ENCODE results near the gene PDE4B. TPM values are rescaled to one million over a fixed set of nuclear protein-coding genes. Genes with fewer than 3 reads are reported as not detected.

PDE4B gene
- total RNA-seq, 2 donors from 2014 or later = 114 to 132 TPM

DNA sequence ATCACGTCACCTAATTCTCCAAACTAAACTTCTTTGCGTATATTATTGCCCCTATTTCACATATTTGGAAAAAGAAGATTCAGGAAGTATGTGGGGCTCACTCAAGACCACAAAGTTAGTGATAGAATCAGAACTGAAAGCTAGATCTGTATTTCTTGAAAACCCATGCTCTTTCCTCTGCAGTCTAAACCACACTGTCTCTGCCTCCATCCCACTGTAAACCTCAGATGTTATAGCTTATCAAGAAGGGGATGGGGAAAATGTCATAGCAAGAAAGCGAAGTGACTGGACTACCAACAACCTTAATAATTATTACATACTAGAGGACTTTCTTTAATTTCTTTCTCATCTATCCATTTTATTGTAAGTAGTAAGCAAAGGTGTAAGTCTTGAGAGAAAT lies 483.5 kb downstream of the PDE4B start:
- H3K27ac Mint-ChIP-seq = peak overlapping the region; percentile 87
- peak overlapping the region; percentile 83 for H3K4me3 Mint-ChIP-seq
- H3K36me3 Mint-ChIP-seq (ENCODE audit: low read depth) = peaks cover 2% of the 10 kb centered on the region
- DNase-seq (no peak), ATAC-seq (peak; percentile 73)
- no peaks in the 10 kb centered on the region for H3K9me3 ChIP-seq (ENCODE audit: control insufficient read depth, low read length, poor library complexity, severe bottlenecking)
- H3K27me3 Mint-ChIP-seq = no peaks in the 10 kb centered on the region
- peaks cover 72% of the 10 kb centered on the region for H3K4me1 Mint-ChIP-seq

DNA sequence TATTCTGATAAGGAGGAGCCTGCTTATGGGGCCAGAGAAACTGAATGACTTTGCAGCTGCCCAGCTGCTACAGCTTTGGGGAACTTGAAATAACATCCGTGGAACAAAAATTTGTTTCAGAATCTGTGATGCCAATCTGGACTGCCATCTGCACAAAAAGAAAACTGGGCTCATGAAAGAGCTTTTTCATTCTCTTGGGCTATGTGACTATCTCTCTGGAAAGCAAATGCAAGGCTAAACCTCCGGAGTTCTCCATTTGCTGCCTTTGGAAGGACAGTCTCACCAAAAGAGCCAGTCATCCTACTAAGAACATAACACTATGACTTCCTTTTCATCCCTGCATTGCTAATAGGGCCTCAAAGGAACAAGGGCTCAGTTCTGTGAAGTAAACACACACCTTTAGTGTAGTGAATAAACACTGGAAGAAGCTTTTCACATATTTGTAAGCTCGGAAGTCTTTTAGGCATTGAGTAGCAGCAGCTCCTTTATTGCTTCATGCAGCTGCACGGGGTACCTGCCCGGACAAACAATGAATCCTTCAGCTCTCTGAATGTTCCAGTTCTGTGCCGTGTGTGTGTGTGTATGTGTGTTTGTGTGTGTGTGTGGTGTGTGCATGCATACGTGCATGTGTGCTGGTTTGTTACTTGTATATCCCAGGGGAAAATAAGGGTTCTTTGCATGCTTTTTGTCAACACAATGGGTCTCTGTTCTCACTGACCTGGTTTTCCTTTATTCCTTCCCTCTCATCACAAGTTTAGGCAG lies 485.7 kb downstream of the PDE4B start:
- DNase-seq (no peak), ATAC-seq (no peak)
- Mint-ChIP-seq H3K4me3 (peak overlapping the region; percentile 36), H3K27me3 (no peaks in the 10 kb centered on the region), H3K36me3 (ENCODE audit: low read depth) (no peaks in the 10 kb centered on the region), H3K4me1 (peaks cover 58% of the 10 kb centered on the region), H3K27ac (peak overlapping the region; percentile 83)
- no peaks in the 10 kb centered on the region for H3K9me3 ChIP-seq (ENCODE audit: control insufficient read depth, low read length, poor library complexity, severe bottlenecking)

DNA sequence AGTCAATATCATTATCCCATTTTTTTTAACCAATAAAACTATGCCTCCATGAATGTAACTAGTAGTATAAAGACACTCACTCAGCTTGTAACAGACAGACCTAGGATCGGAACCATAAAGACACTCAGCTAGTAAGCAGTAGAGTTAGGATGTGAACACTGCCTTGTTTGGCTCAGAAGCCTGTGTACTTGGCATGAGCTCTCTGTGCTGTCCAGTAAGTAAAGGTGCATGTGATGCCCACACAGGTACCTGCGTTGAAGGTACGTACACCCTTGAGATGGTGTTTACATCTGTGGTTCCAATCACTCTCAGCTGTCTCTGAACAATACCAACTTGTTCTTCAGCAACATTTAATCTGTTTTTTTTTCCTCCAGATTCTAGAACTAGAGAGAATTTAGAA lies 489.1 kb downstream of the PDE4B start:
- Mint-ChIP-seq H3K4me3 (no peak overlapping the region), H3K27me3 (no peaks in the 10 kb centered on the region), H3K4me1 (peaks cover 58% of the 10 kb centered on the region), H3K36me3 (ENCODE audit: low read depth) (no peaks in the 10 kb centered on the region), H3K27ac (peak overlapping the region; percentile 83)
- no peak for DNase-seq
- ATAC-seq = no peak
- no peaks in the 10 kb centered on the region for H3K9me3 ChIP-seq (ENCODE audit: control insufficient read depth, low read length, poor library complexity, severe bottlenecking)

DNA sequence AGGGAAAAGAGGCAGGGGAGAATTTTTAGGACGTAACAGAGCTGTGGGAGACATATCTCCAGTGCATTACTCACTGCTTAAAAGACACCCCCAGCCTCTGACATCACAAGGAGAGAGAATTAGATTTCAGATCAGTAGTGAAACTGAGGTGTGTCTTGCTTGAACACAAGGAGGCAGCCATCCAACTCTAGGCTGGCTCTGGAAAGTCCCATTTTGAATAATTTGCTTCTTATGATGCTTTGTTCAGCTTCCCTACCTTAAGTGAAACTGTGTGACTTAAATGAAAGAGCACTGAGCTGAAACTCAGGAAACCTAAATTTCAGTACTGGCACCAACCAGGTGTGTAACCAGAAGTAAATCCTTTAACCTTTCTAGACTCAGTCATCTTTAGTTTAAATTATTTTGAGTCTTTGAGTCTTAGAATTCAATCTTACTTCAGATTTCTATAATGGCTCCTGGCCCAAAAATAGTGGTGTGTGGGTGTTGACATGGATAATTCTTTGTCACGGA lies 489.7 kb downstream of the PDE4B start:
- DNase-seq (peak in 2 of 3 donors; percentile 36 to 37), ATAC-seq (peak; percentile 96)
- H3K27ac Mint-ChIP-seq = peak overlapping the region; percentile 83
- H3K9me3 ChIP-seq (ENCODE audit: control insufficient read depth, low read length, poor library complexity, severe bottlenecking) = no peaks in the 10 kb centered on the region
- H3K27me3 Mint-ChIP-seq = no peaks in the 10 kb centered on the region
- peaks cover 55% of the 10 kb centered on the region for H3K4me1 Mint-ChIP-seq
- H3K4me3 Mint-ChIP-seq = no peak overlapping the region
- no peaks in the 10 kb centered on the region for H3K36me3 Mint-ChIP-seq (ENCODE audit: low read depth)

DNA sequence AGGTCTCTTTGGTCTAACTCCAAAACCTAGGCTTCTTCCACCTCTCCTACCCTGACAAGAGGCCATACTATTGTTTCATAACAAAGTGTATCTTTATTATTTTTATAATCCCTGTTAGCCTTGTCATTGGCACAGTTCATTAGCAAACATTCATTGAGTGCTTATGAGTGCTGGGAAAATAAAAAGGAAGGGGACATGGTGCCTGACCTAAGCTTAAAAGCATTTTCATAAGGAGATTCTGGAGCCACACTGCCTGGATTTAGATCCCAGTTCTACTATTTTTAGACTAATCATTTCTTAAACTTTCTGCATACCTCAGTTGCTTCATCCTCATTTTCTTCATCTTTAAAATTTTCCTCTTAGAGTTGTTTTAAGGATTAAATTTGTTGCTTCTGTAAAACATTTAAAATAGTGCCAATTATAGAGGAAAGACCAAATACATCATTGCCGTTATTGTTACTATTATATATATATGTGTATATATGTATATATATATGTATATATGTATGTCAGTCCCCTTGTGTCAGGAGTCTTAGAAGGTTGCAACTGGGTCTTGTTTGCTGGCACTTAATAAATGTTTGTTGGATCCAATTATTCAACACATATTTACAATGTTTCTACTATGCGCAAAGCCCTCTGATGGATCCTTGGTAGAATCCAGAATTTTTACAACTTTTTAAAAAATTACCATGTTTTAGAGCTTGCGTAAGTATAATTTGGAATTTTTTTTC lies 490.4 kb downstream of the PDE4B start:
- H3K9me3 ChIP-seq (ENCODE audit: control insufficient read depth, low read length, poor library complexity, severe bottlenecking) = no peaks in the 10 kb centered on the region
- Mint-ChIP-seq H3K27me3 (no peaks in the 10 kb centered on the region), H3K27ac (peak overlapping the region; percentile 83), H3K36me3 (ENCODE audit: low read depth) (no peaks in the 10 kb centered on the region), H3K4me1 (peaks cover 50% of the 10 kb centered on the region), H3K4me3 (no peak overlapping the region)
- no peak for DNase-seq
- ATAC-seq = no peak

DNA sequence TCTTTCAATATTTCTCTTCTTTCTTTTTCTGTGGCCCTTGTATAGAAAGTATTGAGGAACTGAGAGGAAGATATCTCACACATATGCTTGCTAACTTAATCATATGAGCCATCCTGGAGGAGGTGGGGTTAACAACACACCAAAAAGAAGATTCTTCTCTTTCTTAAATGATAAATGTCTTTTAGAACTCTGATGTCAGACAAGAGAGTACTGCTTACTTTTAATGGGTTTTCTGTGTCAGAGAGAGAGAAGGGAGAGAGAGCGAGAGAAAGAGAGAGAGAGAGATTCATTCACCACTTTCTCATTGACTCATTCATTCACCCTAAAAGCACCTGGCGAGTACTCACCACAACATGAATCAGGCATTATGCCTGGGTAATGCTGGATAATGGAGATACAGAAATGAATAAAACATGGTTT lies 490.9 kb downstream of the PDE4B start:
- ATAC-seq (no peak), DNase-seq (no peak)
- H3K27me3 Mint-ChIP-seq = no peaks in the 10 kb centered on the region

DNA sequence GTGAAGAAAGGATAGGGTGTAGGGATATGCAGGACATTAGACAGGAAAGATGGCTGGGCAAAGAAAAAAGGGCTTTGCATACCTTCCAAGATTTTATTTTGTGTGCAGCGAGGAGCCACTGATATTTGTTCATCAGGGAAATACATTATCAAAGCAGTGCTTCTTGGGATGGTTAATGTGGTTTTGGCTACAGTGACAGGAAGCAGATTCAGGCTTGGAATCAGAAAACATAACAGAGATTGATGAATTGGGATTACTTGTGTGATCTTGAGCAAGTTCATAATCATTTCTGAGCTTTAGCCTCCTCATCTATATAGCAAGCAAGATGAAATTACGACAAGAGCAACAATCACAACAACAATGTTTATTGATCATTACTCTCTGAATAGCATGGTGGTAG lies 492.1 kb downstream of the PDE4B start:
- no peak for ATAC-seq
- Mint-ChIP-seq H3K27me3 (no peaks in the 10 kb centered on the region), H3K4me3 (peak overlapping the region; percentile 12), H3K4me1 (peaks cover 35% of the 10 kb centered on the region), H3K36me3 (ENCODE audit: low read depth) (peaks cover 3% of the 10 kb centered on the region), H3K27ac (peak overlapping the region; percentile 83)
- H3K9me3 ChIP-seq (ENCODE audit: control insufficient read depth, low read length, poor library complexity, severe bottlenecking) = no peaks in the 10 kb centered on the region
- no peak for DNase-seq

More for the DNA sequence above, 490.9 kb downstream of the PDE4B start:
- Mint-ChIP-seq H3K27ac (peak overlapping the region; percentile 83), H3K4me3 (peak overlapping the region; percentile 22), H3K4me1 (peaks cover 44% of the 10 kb centered on the region), H3K36me3 (ENCODE audit: low read depth) (no peaks in the 10 kb centered on the region)
- H3K9me3 ChIP-seq (ENCODE audit: control insufficient read depth, low read length, poor library complexity, severe bottlenecking) = no peaks in the 10 kb centered on the region

DNA sequence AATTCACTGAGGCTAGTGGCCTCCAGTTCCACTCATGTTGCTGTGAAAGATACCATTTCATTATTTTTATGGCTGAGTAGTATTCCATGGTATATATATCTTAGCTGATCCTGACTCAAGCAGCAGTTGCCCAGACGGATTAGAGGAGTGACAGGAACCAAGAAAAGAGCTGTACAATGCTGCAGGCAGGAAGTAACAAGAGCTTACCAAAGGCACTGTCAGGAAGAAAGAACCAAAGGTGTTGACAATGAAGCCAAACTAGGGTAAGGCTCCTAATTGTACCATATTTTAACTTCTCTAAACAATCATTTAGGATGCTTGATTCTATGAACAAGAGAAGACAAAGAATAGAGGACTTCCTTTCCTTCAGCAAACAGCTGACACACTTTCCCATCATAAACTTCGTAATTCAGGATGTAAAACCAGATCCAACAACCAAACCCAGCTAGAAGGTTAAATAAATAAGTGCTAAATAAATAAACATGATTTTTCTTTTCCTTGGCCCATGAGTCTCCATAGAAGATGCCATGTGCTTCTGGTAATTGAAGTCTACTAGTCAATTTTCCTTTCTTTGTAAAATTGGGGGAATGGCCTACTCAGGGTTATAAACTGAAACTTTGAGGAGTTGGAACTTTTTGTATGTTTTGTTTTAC lies 493.0 kb downstream of the PDE4B start:
- Mint-ChIP-seq H3K36me3 (ENCODE audit: low read depth) (peaks cover 3% of the 10 kb centered on the region), H3K27ac (peak overlapping the region; percentile 54), H3K27me3 (no peaks in the 10 kb centered on the region), H3K4me3 (peak overlapping the region; percentile 57), H3K4me1 (peaks cover 33% of the 10 kb centered on the region)
- no peak for ATAC-seq
- H3K9me3 ChIP-seq (ENCODE audit: control insufficient read depth, low read length, poor library complexity, severe bottlenecking) = no peaks in the 10 kb centered on the region
- DNase-seq = no peak

DNA sequence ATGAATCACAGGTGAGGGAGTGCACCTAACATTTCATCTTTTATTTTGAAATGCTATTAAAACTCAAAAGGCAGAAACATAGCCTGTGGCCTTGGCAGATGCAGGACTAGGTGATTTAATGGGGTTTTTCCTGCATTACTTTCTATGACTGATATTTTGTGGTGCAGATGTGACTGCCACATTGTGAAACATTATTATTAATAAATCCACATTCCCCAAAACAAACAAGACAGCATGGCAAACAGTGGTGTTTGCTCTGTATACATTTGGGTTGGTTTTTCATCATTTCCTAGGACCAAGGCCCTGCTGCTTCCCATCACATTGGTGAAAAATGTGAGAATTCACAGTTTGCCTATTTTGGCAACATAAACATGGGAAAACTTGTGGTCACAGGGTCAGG lies 493.6 kb downstream of the PDE4B start:
- no peak overlapping the region for H3K27ac Mint-ChIP-seq
- peaks cover 37% of the 10 kb centered on the region for H3K4me1 Mint-ChIP-seq
- no peak overlapping the region for H3K4me3 Mint-ChIP-seq

DNA sequence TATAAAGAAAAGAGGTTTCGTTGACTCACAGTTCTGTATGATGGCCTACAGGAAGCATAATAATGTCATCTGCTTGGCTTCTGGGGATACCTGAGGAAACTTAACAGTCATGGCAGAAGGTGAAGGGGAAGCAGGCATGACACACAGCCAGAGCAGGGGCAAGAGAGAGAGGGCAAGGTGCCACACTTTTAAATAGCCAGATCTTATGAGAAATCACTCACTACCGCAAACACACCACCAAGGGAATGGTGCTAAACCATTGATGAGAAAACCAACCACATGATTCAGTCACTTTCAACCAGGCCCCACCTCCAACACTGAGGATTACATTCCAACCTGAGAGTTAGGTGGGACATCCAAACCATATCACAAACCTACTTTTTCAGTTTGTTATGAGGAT lies 495.4 kb downstream of the PDE4B start:
- H3K36me3 Mint-ChIP-seq (ENCODE audit: low read depth) = peaks cover 3% of the 10 kb centered on the region
- H3K27ac Mint-ChIP-seq = no peak overlapping the region
- no peaks in the 10 kb centered on the region for H3K9me3 ChIP-seq (ENCODE audit: control insufficient read depth, low read length, poor library complexity, severe bottlenecking)
- peaks cover 34% of the 10 kb centered on the region for H3K4me1 Mint-ChIP-seq
- ATAC-seq = no peak
- no peak for DNase-seq
- H3K27me3 Mint-ChIP-seq = no peaks in the 10 kb centered on the region
- no peak overlapping the region for H3K4me3 Mint-ChIP-seq

More for the DNA sequence above, 493.6 kb downstream of the PDE4B start:
- DNase-seq (no peak), ATAC-seq (no peak)
- Mint-ChIP-seq H3K27me3 (no peaks in the 10 kb centered on the region), H3K36me3 (ENCODE audit: low read depth) (peaks cover 3% of the 10 kb centered on the region)
- H3K9me3 ChIP-seq (ENCODE audit: control insufficient read depth, low read length, poor library complexity, severe bottlenecking) = no peaks in the 10 kb centered on the region

DNA sequence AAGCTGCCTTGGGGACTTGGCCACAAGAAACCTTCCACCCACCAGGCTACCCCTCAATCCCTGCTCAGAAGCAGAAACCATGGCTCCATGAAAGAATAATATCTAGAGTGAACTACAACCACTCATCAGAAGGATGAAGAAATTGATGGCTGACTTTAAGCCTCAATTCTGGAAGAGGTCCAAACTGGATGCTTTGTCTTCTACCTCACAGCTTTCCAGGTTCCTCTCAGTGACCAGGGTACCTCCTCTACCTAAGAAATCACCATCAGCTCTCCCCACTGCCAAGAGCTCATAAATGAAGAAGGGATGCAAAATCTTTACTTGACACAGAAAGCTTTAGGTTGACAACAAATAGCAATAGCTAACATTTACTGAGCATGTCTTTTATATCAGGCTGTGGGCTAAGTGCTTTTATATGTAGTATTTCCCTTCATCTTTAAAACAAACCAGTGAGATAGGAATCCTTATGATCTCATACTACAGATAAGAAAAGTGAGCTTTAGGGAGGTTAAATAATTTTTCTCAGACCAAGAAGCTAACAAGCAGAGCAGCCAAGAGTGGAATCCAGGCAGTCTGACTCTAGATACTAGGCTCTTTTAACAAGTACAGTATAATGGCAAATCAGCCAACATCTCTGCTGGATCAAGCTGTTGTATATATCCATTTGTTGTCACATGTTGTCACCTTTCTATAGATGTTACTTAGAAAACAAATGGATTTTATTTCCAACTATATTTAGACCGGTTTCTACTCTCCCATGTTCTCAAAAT lies 498.3 kb downstream of the PDE4B start:
- peak overlapping the region; percentile 0 for H3K27ac Mint-ChIP-seq
- H3K4me1 Mint-ChIP-seq = peaks cover 16% of the 10 kb centered on the region
- no peaks in the 10 kb centered on the region for H3K9me3 ChIP-seq (ENCODE audit: control insufficient read depth, low read length, poor library complexity, severe bottlenecking)
- H3K4me3 Mint-ChIP-seq = no peak overlapping the region
- no peak for DNase-seq
- no peaks in the 10 kb centered on the region for H3K27me3 Mint-ChIP-seq
- H3K36me3 Mint-ChIP-seq (ENCODE audit: low read depth) = peaks cover 5% of the 10 kb centered on the region
- no peak for ATAC-seq

DNA sequence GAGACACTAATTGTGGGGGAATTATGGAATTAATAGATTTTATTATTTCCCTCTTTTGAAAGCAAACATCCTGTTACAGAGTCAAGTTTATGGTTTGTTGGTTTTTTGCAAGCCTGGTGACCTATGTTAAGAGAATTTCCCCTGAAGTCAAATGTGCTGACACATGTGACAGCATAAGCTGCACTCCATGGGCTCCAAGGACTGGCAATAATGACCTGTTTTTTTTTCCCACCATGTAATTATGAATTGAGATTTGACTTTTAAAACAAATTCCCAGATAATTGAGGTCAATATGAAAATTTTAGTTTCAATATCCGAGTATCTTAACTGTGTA lies 498.8 kb downstream of the PDE4B start:
- Mint-ChIP-seq H3K4me3 (no peak overlapping the region), H3K27me3 (no peaks in the 10 kb centered on the region), H3K36me3 (ENCODE audit: low read depth) (peaks cover 5% of the 10 kb centered on the region), H3K27ac (no peak overlapping the region), H3K4me1 (peaks cover 17% of the 10 kb centered on the region)
- DNase-seq = no peak
- peak; percentile 53 for ATAC-seq
- H3K9me3 ChIP-seq (ENCODE audit: control insufficient read depth, low read length, poor library complexity, severe bottlenecking) = no peaks in the 10 kb centered on the region

DNA sequence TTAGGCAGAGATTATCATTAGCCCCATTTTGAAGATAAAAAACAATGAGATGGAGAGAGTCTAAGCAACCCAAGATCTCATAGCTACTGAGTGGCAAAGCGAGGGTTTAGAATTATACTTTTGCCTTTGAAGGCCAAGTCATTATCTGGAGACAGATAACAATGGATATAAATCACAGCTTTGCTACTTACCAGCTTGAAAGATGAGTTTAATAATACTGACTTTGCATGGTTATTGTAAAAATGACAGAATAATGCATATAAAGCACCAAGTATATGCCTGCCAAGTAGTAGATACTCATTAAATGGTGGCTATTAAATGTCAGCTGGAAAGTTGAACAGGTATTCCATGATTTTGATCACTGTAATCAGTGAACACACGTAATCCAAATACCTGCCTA lies 499.6 kb downstream of the PDE4B start:
- H3K27me3 Mint-ChIP-seq = no peaks in the 10 kb centered on the region
- peaks cover 17% of the 10 kb centered on the region for H3K4me1 Mint-ChIP-seq
- DNase-seq (no peak), ATAC-seq (no peak)
- H3K9me3 ChIP-seq (ENCODE audit: control insufficient read depth, low read length, poor library complexity, severe bottlenecking) = no peaks in the 10 kb centered on the region
- no peak overlapping the region for H3K4me3 Mint-ChIP-seq
- no peak overlapping the region for H3K27ac Mint-ChIP-seq
- peaks cover 5% of the 10 kb centered on the region for H3K36me3 Mint-ChIP-seq (ENCODE audit: low read depth)

All from T-helper 17 cell (primary cell).